Liver (tissue), 9 donors: Measurements from ENCODE around the gene GNB4. TPM values are rescaled to one million over a fixed set of nuclear protein-coding genes. Genes with fewer than 3 reads are reported as not detected.

ENCODE experiments used
- DNase-seq: peaks from one replicate; pipeline ENCODE4 v3.0.0-alpha.2; 2017; ENCODE audit warnings: low spot score
- H3K27ac ChIP-seq, 2 donors: one replicate each; pipeline ENCODE4 v1.7.0; 2013; ENCODE audit warnings: inconsistent platforms in 2 of 2, low read length in 2 of 2, control low read depth in 1 of 2, low read depth in 1 of 2, mild to moderate bottlenecking in 1 of 2
- H3K27me3 ChIP-seq, 4 donors: one replicate each; pipeline versions ENCODE4 v1.6.1 to v1.7.0; 2013; ENCODE audit warnings: low read length in 3 of 4, inconsistent platforms in 1 of 4, mild to moderate bottlenecking in 1 of 4, moderate library complexity in 1 of 4; ENCODE audit not compliant: control insufficient read depth in 4 of 4, insufficient read depth in 4 of 4
- H3K36me3 ChIP-seq, 4 donors: one replicate each; pipeline versions ENCODE4 v1.6.1 to v1.7.0; 2013; ENCODE audit warnings: low read length in 3 of 4, mild to moderate bottlenecking in 3 of 4, low read depth in 1 of 4, moderate library complexity in 1 of 4; ENCODE audit not compliant: control insufficient read depth in 4 of 4, insufficient read depth in 3 of 4
- H3K4me1 ChIP-seq, 4 donors: one replicate each; pipeline versions ENCODE4 v1.6.1 to v1.7.0; 2013; ENCODE audit warnings: low read length in 3 of 4, mild to moderate bottlenecking in 3 of 4, moderate library complexity in 1 of 4; ENCODE audit not compliant: control insufficient read depth in 4 of 4, insufficient read depth in 4 of 4
- H3K4me3 ChIP-seq, 3 donors: one replicate each; pipeline versions ENCODE4 v1.6.1 to v1.7.0; 2013; ENCODE audit warnings: low read length in 3 of 3, control low read depth in 1 of 3, low read depth in 1 of 3, mild to moderate bottlenecking in 1 of 3
- H3K9ac ChIP-seq, 2 donors: one replicate each; pipeline ENCODE4 v1.7.0; 2013; ENCODE audit warnings: low read length in 2 of 2, mild to moderate bottlenecking in 2 of 2, moderate library complexity in 2 of 2, control low read depth in 1 of 2, low read depth in 1 of 2
- H3K9me3 ChIP-seq, 4 donors: one replicate each; pipeline versions ENCODE4 v1.6.1 to v1.7.0; 2013; ENCODE audit warnings: low read length in 3 of 4; ENCODE audit not compliant: control insufficient read depth in 4 of 4
- ATF3 ChIP-seq: IDR thresholded peaks from 2 replicates; pipeline ENCODE4 v1.6.1; 2016; ENCODE audit warnings: antibody characterized with exemption
- CTCF ChIP-seq: fragments of 150-350 bp; IDR thresholded peaks from 2 replicates; pipeline ENCODE4 v1.5.1; 2017; ENCODE audit warnings: improper control_type of control experiment, low read depth, low read length; ENCODE audit not compliant: missing input control
- EGR1 ChIP-seq, 2 donors: IDR thresholded peaks; 2 replicates each; pipeline ENCODE4 v1.6.1; 2016 to 2018; ENCODE audit warnings: antibody characterized with exemption in 2 of 2, low read depth in 2 of 2
- FOXA1 ChIP-seq: IDR thresholded peaks from 2 replicates; pipeline ENCODE4 v1.6.1; 2016; ENCODE audit warnings: antibody characterized with exemption
- FOXA2 ChIP-seq: IDR thresholded peaks from 2 replicates; pipeline ENCODE4 v1.6.1; 2016; ENCODE audit warnings: antibody characterized with exemption
- GABPA ChIP-seq, 2 donors: IDR thresholded peaks in 1 of 2; conservative IDR thresholded peaks in 1 of 2; 2 replicates each; pipeline ENCODE4 v1.6.1; 2016; ENCODE audit warnings: antibody characterized with exemption in 2 of 2, mild to moderate bottlenecking in 1 of 2, moderate library complexity in 1 of 2
- HNF4A ChIP-seq, 2 donors: conservative IDR thresholded peaks; 2 replicates each; pipeline ENCODE4 v1.6.1; 2016; ENCODE audit warnings: antibody characterized with exemption in 2 of 2, mild to moderate bottlenecking in 2 of 2
- HNF4G ChIP-seq: IDR thresholded peaks from 2 replicates; pipeline ENCODE4 v1.6.1; 2016; ENCODE audit warnings: antibody characterized with exemption
- JUND ChIP-seq, 2 donors: IDR thresholded peaks; 2 replicates each; pipeline ENCODE4 v1.6.1; 2016; ENCODE audit warnings: antibody characterized with exemption in 2 of 2
- MAX ChIP-seq: IDR thresholded peaks from 2 replicates; pipeline ENCODE4 v1.6.1; 2016; ENCODE audit warnings: antibody characterized with exemption
- NR2F2 ChIP-seq: IDR thresholded peaks from 2 replicates; pipeline ENCODE4 v1.6.1; 2016; ENCODE audit warnings: antibody characterized with exemption
- RAD21 ChIP-seq, 2 donors: IDR thresholded peaks; 2 replicates each; pipeline ENCODE4 v1.6.1; 2016; ENCODE audit warnings: antibody characterized with exemption in 2 of 2, mild to moderate bottlenecking in 2 of 2
- REST ChIP-seq: IDR thresholded peaks from 2 replicates; pipeline ENCODE4 v1.6.1; 2016; ENCODE audit warnings: antibody characterized with exemption, mild to moderate bottlenecking
- RXRA ChIP-seq, 2 donors: IDR thresholded peaks; 2 replicates each; pipeline ENCODE4 v1.6.1; 2017 to 2018; ENCODE audit warnings: antibody characterized with exemption in 2 of 2, mild to moderate bottlenecking in 1 of 2
- SP1 ChIP-seq: IDR thresholded peaks from 2 replicates; pipeline ENCODE4 v1.6.1; 2018; ENCODE audit warnings: antibody characterized with exemption, mild to moderate bottlenecking
- TAF1 ChIP-seq: conservative IDR thresholded peaks from 2 replicates; pipeline ENCODE4 v1.6.1; 2016; ENCODE audit warnings: antibody characterized with exemption, mild to moderate bottlenecking
- YY1 ChIP-seq: IDR thresholded peaks from 2 replicates; pipeline ENCODE4 v1.6.1; 2016; ENCODE audit warnings: antibody characterized with exemption, mild to moderate bottlenecking
- ZBTB33 ChIP-seq: IDR thresholded peaks from 2 replicates; pipeline ENCODE4 v1.6.1; 2016; ENCODE audit warnings: antibody characterized with exemption
- WGBS: extraction: QIAGEN DNeasy Blood & Tissue Kit; methylation state at CpG from one replicate; pipeline ENCODE4 v1.1.7; 2013; 5-methylcytosine and 5-hydroxymethylcytosine counted together
- polyA plus RNA-seq, 2 donors: library from polyadenylated mRNA; stranded (reverse) in 1 of 2; unstranded in 1 of 2; fragments of 200-250 nt in 1 of 2; fragments of >200 nt in 1 of 2; fragmentation: Nextera tagmentation in 1 of 2; extraction: Ambion mirVana in 1 of 2; gene quantifications; one replicate each; pipeline versions ENCODE4 v1.2.1 to v1.2.3, GENCODE V29; 2013 to 2015
- total RNA-seq, 2 donors: library from RNA; depleted of rRNA; stranded (reverse); fragments of >200 nt; gene quantifications; one replicate each; pipeline ENCODE4 v1.2.3, GENCODE V29; 2014
- donor health status: healthy.
- donor health status: healthy.
- donor health status: healthy.
- donor health status: healthy.
- donor health status: healthy.

GNB4 gene
- total and polyA plus RNA-seq, 4 donors: 1.9 to 19.9 (median 5.1) TPM

- TF ChIP-seq CTCF: no peak
These were observed 87.9 kb downstream of the GNB4 start (continued) for GRCh38 chr3:179363332-179363731.

- no peak overlapping the region for H3K27ac ChIP-seq
- TF ChIP-seq RXRA (IDR thresholded peaks at IDR 0.05): no peak
- no peak for TF ChIP-seq NR2F2
- no peak for TF ChIP-seq FOXA2
- TF ChIP-seq JUND (IDR thresholded peaks at IDR 0.05): no peak
- TF ChIP-seq FOXA1: no peak
- no peak for TF ChIP-seq YY1
- TF ChIP-seq TAF1: no peak
- no peak for TF ChIP-seq SP1
- no peak for TF ChIP-seq CTCF
- TF ChIP-seq REST: no peak
- no peak for TF ChIP-seq HNF4G
- no peak for TF ChIP-seq ATF3
- TF ChIP-seq RAD21 (IDR thresholded peaks at IDR 0.05): no peak
- TF ChIP-seq ZBTB33: no peak
- no peak for TF ChIP-seq HNF4A (conservative IDR thresholded peaks at IDR 0.05)
- no peak for TF ChIP-seq MAX
- TF ChIP-seq EGR1 (IDR thresholded peaks at IDR 0.05; ENCODE audit: low read depth in 2 of 2): no peak
- TF ChIP-seq GABPA (IDR thresholded peaks at IDR 0.05 in 1 of 2, conservative IDR thresholded peaks at IDR 0.05 in 1 of 2): no peak
- H3K9me3 ChIP-seq: no peaks in the 10 kb centered on the region
- no peaks in the 10 kb centered on the region for H3K27me3 ChIP-seq
- 98% methylated on average over 1 of the region's 1 CpG for WGBS
- H3K4me3 ChIP-seq: no peak overlapping the region
- H3K36me3 ChIP-seq: peaks cover 6 to 59% (median 38%) of the 10 kb centered on the region in 4 donors
- no peak for DNase-seq
- no peak overlapping the region for H3K9ac ChIP-seq
- H3K4me1 ChIP-seq: no peaks in the 10 kb centered on the region
These were observed 95.3 kb downstream of the GNB4 start for GRCh38 chr3:179355996-179356395.
